Right cardiac atrium (tissue), 5 donors: Measurements from ENCODE around the gene CHRM4. TPM values are rescaled to one million over a fixed set of nuclear protein-coding genes. Genes with fewer than 3 reads are reported as not detected.

Experiments
- ATAC-seq, 2 donors: fragments of 200-7000 bp; cut with Tn5 transposase; one replicate each; pipeline versions ENCODE4 v1.8.0 to v1.9.1; 2020; ENCODE audit warnings: moderate library complexity in 2 of 2, mild to moderate bottlenecking in 1 of 2
- DNase-seq, 3 donors: peaks; one replicate each; pipeline ENCODE4 v3.0.0-alpha.2; 2020
- H3K27ac ChIP-seq: one replicate; pipeline ENCODE4 v1.5.1; 2013; ENCODE audit warnings: mild to moderate bottlenecking, low read length, control low read depth, moderate library complexity
- H3K27me3 ChIP-seq: one replicate; pipeline ENCODE4 v1.6.1; 2013; ENCODE audit not compliant: control insufficient read depth, insufficient read depth
- H3K4me1 ChIP-seq: one replicate; pipeline ENCODE4 v1.6.1; 2013; ENCODE audit warnings: low read length; ENCODE audit not compliant: control insufficient read depth, insufficient read depth
- H3K4me3 ChIP-seq: one replicate; pipeline ENCODE4 v1.5.1; 2013; ENCODE audit warnings: low read length, control low read depth
- H3K9me3 ChIP-seq: one replicate; pipeline ENCODE4 v1.6.1; 2013; ENCODE audit warnings: low read length; ENCODE audit not compliant: control insufficient read depth
- WGBS: extraction: QIAGEN DNeasy Blood & Tissue Kit; methylation state at CpG from one replicate; pipeline ENCODE4 v1.1.7; 2013; 5-methylcytosine and 5-hydroxymethylcytosine counted together
- intact Hi-C, 4 donors: fragments of 100-400 bp; cut with DNase I; formaldehyde crosslinking; loops; one replicate each; pipeline versions ENCODE4 v1.11.0 to v1.14.0; 2022 to 2023
- polyA plus RNA-seq: library from polyadenylated mRNA; stranded (reverse); fragments of 200-250 nt; gene quantifications from one replicate; pipeline ENCODE4 v1.2.3, GENCODE V29; 2013
- total RNA-seq, 4 donors: library from RNA; stranded (reverse); fragmentation: NEBNext Ultra II Directional; extraction: Animal tissue kit (Norgen Biotek cat#: 25700); gene quantifications; one replicate each; pipeline ENCODE4 v1.2.1, GENCODE V29; 2021
- donor health status: healthy with polysubstance abuse.
- donor health status: DM: no; HTN: yes; CAD: no.
- donor health status: DM: no; HTN: no; CAD: no.
- donor health status: DM: no; HTN: yes; CAD: no; lungs with severe emphysema.
- donor health status: DM: yes; HTN: yes; CAD: no.

The CHRM4 gene
- total and polyA plus RNA-seq, 5 donors, result 0.14 to 0.53 (median 0.20) TPM; not detected in 2

DNA sequence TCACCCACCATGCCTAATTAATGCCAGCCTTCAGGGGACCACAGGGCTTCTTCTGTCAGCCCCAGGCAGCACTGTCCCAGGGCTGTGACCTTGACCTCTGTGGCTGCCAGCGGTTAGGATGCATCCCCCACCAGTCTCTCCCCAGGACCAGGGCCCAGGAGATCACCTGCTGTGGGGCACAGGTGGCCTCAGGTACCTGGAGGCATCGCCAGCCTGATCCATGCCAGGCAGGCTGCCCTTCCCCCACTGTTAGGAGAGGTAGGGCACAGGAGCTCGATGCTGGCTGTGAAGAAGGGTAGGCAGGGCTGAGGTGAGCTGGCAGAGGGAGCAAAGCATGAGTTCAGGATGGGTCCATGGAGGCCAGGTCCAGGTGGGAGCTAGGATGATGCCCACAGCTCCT, 26.8 kb downstream of the CHRM4 start:
- Histone ChIP-seq H3K4me3 (no peak overlapping the region), H3K27me3 (no peaks in the 10 kb centered on the region), H3K4me1 (peaks cover 10% of the 10 kb centered on the region), H3K27ac (peak overlapping the region; percentile 60), H3K9me3 (no peaks in the 10 kb centered on the region)
- ATAC-seq, result no peak
- peak in 1 of 3 donors; percentile 46 for DNase-seq
- 77% methylated on average over 3 of the region's 3 CpGs for WGBS
- intact Hi-C loops, result no loop called here

DNA sequence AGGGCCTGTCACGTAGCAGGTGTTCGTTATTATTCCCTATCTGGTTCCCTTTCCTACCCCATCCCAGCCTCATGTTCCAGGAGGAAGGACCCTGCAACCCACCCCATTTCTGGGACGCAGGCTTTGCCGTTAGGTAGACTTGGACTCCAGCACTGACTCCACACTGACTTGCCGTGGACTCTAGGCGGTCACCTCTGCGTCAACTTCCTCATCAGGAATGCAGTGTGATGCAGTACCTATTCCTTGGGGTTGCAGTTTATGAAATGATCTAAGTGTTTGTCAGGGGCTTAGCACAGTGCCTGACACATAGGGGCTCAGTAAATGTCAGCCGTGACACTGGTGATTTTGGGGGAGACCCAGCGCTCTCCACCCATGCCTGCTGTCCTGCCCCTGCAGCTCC, 27.5 kb downstream of the CHRM4 start:
- H3K27me3 ChIP-seq, result no peaks in the 10 kb centered on the region
- H3K4me1 ChIP-seq, result peaks cover 10% of the 10 kb centered on the region
- H3K27ac ChIP-seq, result peak overlapping the region; percentile 70
- DNase-seq (peak in 1 of 3 donors; percentile 30), ATAC-seq (no peak)
- no peaks in the 10 kb centered on the region for H3K9me3 ChIP-seq
- WGBS, result 77% methylated on average over 9 of the region's 9 CpGs
- no peak overlapping the region for H3K4me3 ChIP-seq
- intact Hi-C loops, result no loop called here

DNA sequence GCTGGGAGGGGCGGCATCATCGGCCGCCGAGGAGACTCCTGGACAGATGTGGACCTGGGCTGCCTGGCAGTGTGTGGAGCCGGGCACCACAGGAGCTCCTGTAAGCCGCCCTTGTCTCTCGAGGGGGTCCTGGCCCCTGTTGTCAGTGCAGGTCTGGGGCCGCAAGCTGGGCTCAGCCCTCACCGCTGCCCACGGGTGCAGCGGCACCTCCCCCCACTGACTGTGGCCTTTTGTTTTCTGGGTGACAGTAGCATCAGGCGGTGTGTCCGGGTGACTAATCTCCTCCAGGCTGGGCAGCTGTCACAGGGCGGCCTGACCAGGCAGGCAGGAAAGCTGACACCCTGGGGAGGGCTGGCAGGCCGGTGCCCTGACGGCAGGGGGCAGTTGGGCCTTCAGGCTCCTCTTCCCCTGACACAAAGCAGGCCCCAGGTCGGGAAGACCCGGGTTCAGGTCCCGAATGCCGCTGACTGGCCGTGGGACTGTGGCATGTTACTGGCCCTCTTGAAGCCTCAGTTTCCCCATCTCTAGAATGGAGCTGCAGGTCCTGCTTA, 28.0 kb downstream of the CHRM4 start:
- Histone ChIP-seq H3K4me1 (peaks cover 10% of the 10 kb centered on the region), H3K4me3 (no peak overlapping the region), H3K27ac (peak overlapping the region; percentile 83), H3K27me3 (no peaks in the 10 kb centered on the region), H3K9me3 (no peaks in the 10 kb centered on the region)
- intact Hi-C loops, result no loop called here
- ATAC-seq, result peak; percentile 54 to 68
- 41% methylated on average over 21 of the region's 21 CpGs for WGBS
- peak; percentile 72 to 89 (median 79) for DNase-seq

DNA sequence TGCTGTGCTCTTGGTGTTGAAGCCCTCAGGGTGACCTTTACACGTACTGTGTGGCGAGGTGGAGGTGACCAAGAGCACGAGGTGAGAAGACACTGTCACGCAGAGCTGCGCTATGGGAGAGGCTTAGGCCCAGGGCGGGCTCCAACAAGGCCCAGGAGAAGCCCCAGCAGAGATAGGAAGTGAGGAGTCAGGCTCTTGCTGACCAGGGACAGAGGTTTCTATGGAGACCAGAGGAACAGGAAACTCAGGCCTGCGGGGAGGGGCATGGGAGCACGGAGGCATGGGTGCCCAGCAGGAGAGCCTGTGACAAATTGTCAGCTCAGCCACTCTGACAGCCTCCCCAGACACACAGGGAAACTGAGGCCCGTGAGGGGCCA, 28.6 kb downstream of the CHRM4 start:
- Histone ChIP-seq H3K4me3 (no peak overlapping the region), H3K27me3 (no peaks in the 10 kb centered on the region), H3K27ac (peak overlapping the region; percentile 83), H3K9me3 (no peaks in the 10 kb centered on the region), H3K4me1 (peaks cover 10% of the 10 kb centered on the region)
- intact Hi-C loops, result no loop called here
- WGBS, result 33% methylated on average over 9 of the region's 9 CpGs
- ATAC-seq, result peak; percentile 63 to 80
- peak; percentile 72 to 87 (median 86) for DNase-seq

DNA sequence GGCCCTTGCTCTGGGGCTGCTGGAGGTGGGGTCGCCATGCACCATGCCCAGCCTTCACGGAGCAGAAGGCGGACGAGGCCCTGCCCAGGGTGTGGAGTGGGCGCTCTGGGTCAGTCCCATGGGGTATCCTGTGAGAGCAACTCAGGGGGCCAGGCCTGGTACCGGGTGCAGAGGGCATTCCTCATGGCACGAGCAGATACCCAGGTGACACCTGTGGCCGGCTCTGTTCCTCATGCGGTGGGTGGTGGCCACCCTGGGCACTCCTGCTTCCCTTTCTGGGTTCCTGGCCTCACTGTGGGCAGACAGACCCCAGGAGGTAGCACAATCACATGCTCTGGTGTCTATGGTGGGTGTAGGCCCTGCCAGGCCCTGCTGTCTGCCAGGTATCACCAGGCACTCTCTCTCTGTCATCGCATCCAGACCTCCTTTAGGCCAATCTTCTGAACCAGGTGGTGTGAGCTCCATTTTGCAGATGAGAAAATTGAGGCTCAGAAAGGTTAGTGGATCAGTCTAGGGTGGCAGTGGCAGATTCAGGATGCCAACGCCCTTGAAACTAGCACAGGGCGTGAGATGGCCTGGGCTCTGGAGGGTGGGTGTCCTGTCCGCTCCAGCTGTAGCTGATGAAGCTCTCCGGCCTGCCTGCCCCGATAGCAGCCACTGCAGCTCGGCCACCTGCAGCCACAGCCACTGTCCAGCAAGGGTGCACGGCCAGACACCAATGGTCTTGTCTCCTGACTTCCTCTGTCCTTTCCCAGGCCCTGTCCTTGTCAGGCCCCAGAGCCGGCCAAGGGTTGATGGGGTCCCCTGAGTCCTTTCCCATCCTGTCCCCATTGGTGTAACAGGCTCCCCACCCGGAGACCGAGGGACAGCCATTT, 29.2 kb downstream of the CHRM4 start:
- H3K27me3 ChIP-seq, result no peaks in the 10 kb centered on the region
- WGBS, result 61% methylated on average over 20 of the region's 20 CpGs
- peak overlapping the region; percentile 83 for H3K27ac ChIP-seq
- peaks cover 10% of the 10 kb centered on the region for H3K4me1 ChIP-seq
- peak overlapping the region; percentile 32 for H3K4me3 ChIP-seq
- intact Hi-C loops, result no loop called here
- ATAC-seq, result peak in 1 of 2 donors; percentile 1
- peak; percentile 18 to 67 (median 41) for DNase-seq
- H3K9me3 ChIP-seq, result no peaks in the 10 kb centered on the region

DNA sequence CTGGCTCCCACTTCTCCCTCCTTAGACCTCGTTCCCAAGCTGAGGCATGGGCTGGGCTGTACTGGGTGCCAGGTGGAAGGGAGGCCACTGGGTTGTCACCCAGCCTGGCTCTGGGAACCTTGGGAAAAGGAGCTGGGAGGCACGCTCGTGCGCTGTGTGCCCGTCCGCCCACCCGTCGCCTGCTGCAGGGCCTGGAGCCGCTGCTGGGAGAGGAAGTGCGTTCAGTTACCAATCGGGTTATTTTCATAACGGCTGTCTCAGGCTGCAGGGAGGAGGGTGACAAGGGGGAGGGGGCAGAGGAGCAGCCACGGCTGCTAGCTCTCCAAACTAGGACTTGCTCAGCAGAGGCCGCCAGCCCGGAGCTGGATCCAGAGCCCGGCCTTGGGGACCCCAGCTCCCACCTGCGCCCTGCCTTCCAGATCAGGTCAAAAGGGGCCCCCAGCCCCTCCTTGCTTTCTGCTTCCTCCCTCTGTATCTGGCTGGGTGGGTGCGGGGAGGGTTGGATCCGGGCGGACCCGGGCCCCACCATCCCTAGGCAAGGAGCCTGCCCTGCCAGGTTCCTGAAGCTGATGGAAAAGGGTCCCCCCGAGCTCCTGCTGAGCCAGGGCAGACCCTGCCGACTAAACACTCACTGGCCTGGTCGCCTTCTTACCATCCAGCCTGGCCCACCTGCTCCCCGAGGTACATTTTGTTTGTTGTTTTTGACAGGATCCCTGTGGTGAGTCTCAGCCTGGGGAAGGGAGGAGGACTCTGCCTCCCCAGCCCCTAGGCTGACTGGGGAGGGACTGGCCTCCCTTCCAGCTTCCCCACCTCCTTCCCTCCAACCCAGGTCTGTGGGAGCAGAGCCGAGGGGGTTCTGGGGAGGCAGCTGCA, 30.1 kb downstream of the CHRM4 start:
- WGBS, result 8% methylated on average over 26 of the region's 26 CpGs
- Histone ChIP-seq H3K4me1 (peaks cover 10% of the 10 kb centered on the region), H3K27ac (peak overlapping the region; percentile 83), H3K4me3 (peak overlapping the region; percentile 32), H3K9me3 (no peaks in the 10 kb centered on the region), H3K27me3 (no peaks in the 10 kb centered on the region)
- ATAC-seq (peak; percentile 72 to 79), DNase-seq (peak; percentile 73 to 92 (median 88))
- intact Hi-C loops, result no loop called here

DNA sequence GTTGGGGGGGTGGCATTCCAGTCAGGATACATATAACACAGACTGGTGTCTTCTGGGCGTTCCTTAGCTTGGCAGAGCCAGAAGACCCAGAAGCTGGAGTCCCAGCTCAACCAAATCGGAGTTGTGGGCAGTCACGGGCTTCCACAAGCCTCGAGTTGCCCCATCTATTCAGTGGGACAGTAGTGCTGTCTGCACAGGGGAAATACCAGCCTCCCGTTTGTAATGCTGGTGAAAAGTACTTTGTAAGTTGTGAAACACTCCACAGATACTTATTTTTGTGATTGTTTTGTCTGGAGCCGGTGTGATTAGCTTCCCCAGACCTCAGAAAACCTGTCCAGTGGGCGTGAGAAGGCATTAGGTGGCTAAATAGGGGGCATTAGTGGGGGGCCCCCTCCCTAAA, 30.7 kb downstream of the CHRM4 start:
- Histone ChIP-seq H3K4me1 (peaks cover 10% of the 10 kb centered on the region), H3K27ac (peak overlapping the region; percentile 83), H3K9me3 (no peaks in the 10 kb centered on the region), H3K27me3 (no peaks in the 10 kb centered on the region), H3K4me3 (no peak overlapping the region)
- intact Hi-C loops, result no loop called here
- WGBS, result 39% methylated on average over 7 of the region's 7 CpGs
- DNase-seq (peak in 2 of 3 donors; percentile 12 to 46), ATAC-seq (no peak)

DNA sequence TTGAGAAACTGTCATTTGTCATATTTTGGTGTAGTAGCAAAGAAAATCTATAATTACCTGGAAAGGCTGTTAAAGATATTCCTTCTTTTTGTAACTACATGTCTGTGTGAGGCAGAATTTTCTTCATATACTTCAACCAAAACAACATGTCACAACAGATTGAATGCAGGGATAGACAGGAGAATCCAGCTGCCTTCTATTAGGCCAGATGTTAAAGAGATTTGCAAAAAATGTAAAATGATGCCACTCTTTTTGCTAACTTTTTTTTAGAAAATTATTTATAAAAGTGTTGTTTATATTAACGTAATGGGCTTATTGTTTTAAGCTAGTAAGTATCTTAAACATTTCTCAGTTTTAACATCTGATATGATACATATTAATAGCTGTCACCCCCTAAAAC, 31.6 kb downstream of the CHRM4 start:
- H3K4me1 ChIP-seq, result peaks cover 9% of the 10 kb centered on the region

DNA sequence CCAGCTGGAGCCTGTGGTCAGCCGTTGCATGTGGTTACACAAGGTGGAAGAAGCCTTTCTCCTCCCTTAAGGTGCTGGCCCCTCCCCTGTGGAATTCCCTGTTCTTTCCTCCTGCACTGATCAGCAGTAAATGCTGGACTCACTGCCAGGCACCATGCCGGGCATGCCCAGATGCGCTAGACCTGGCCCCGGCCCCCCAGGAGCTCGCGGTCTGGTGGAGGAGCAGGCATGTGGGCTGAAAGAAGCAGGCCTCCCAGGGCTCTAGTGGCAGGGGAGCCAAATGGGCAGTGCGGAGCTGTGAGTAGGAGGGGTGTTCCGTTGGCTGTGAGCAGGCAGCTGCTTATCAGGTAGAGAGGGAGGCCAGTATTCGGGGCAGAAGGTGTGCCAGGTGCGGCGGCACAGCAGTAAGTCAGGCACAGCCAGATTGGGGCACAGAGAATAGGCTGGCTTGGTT, 34.1 kb downstream of the CHRM4 start:
- Histone ChIP-seq H3K4me1 (peaks cover 4% of the 10 kb centered on the region), H3K27ac (no peak overlapping the region), H3K27me3 (no peaks in the 10 kb centered on the region), H3K9me3 (no peaks in the 10 kb centered on the region), H3K4me3 (no peak overlapping the region)
- peak in 2 of 3 donors; percentile 17 to 49 for DNase-seq
- intact Hi-C loops, result no loop called here
- 75% methylated on average over 11 of the region's 11 CpGs for WGBS
- ATAC-seq, result no peak

More for the DNA sequence above, 31.6 kb downstream of the CHRM4 start:
- WGBS, result 77% methylated on average over 1 of the region's 1 CpG
- H3K9me3 ChIP-seq, result no peaks in the 10 kb centered on the region
- DNase-seq, result no peak
- H3K4me3 ChIP-seq, result no peak overlapping the region
- no peaks in the 10 kb centered on the region for H3K27me3 ChIP-seq
- intact Hi-C loops, result no loop called here
- no peak for ATAC-seq
- no peak overlapping the region for H3K27ac ChIP-seq

DNA sequence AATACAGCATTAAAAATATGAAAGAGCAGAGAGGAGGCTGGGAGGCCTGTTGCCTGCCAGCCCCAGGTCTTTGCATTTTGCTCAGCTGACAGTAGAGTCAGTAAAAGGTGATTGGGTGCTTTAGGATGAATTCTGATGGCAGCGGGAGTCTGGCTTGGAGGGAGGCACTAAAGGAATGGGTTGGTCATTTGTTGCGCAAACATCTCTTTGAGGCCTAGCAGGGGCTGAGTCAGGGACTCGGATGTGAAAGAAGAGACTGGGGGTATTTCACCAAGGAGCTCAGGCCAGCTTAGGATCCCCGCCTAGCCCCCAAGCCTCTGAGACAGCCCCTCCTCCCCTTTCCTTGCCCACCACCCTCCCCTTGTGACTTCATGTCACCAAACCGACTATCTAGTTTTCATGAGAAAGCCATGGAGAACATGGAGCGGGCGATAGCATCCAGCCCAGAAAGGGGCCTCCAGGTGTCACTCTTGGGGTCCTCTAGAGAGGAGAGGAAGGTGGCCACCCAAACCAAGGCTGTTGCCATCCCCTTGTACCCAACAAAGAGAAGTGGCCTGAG, 34.6 kb downstream of the CHRM4 start:
- H3K9me3 ChIP-seq, result no peaks in the 10 kb centered on the region
- 88% methylated on average over 7 of the region's 7 CpGs for WGBS
- no peak overlapping the region for H3K27ac ChIP-seq
- no peak for ATAC-seq
- H3K4me3 ChIP-seq, result no peak overlapping the region
- intact Hi-C loops, result no loop called here
- H3K27me3 ChIP-seq, result no peaks in the 10 kb centered on the region
- DNase-seq, result peak in 2 of 3 donors; percentile 17 to 30
- peaks cover 5% of the 10 kb centered on the region for H3K4me1 ChIP-seq
